Heart right ventricle (tissue), 16 donors: ENCODE data around the gene RANBP10. TPM values are rescaled to one million over a fixed set of nuclear protein-coding genes. Genes with fewer than 3 reads are reported as not detected.
"Not testable (repeated sequence)": the region's sequence is repeated elsewhere in the genome, so short reads cannot be mapped to it uniquely, and the experiment has no call there.

ENCODE experiments used
- ATAC-seq, 8 donors: fragments of 200-7000 bp; cut with Tn5 transposase; one replicate each; pipeline ENCODE4 v1.9.1; 2020; ENCODE audit warnings: mild to moderate bottlenecking in 8 of 8, moderate library complexity in 8 of 8, moderate number of reproducible peaks in 1 of 8
- DNase-seq, 2 donors: peaks; one replicate each; pipeline ENCODE4 v3.0.0-alpha.2; 2020
- H3K27ac ChIP-seq, 10 donors: fragments of 200-600 bp; sonication (generic) in 2 of 10; one replicate each; pipeline versions ENCODE4 v1.5.0 to v1.8.0; 2020 to 2022; ENCODE audit warnings: mild to moderate bottlenecking in 3 of 10
- H3K27me3 ChIP-seq, 7 donors: fragments of 200-600 bp; one replicate each; pipeline ENCODE4 v1.8.0; 2021 to 2022; ENCODE audit warnings: mild to moderate bottlenecking in 2 of 7
- H3K36me3 ChIP-seq, 9 donors: fragments of 200-600 bp; sonication (generic) in 1 of 9; one replicate each; pipeline versions ENCODE4 v1.5.0 to v1.8.0; 2020 to 2022; ENCODE audit warnings: mild to moderate bottlenecking in 2 of 9
- H3K4me1 ChIP-seq, 9 donors: fragments of 200-600 bp; sonication (generic) in 1 of 9; one replicate each; pipeline versions ENCODE4 v1.5.0 to v1.8.0; 2020 to 2022; ENCODE audit warnings: mild to moderate bottlenecking in 4 of 9
- H3K4me3 ChIP-seq, 10 donors: fragments of 200-600 bp; sonication (generic) in 2 of 10; one replicate each; pipeline versions ENCODE4 v1.5.0 to v1.8.0; 2020 to 2022; ENCODE audit warnings: mild to moderate bottlenecking in 7 of 10, moderate library complexity in 2 of 10
- H3K9me3 ChIP-seq, 11 donors: fragments of 200-600 bp in 10 of 11; sonication (generic) in 2 of 11; one replicate each; pipeline versions ENCODE4 v1.5.0 to v1.8.0; 2013 to 2022; ENCODE audit warnings: mild to moderate bottlenecking in 2 of 11, control low read depth in 1 of 11, moderate library complexity in 1 of 11
- WGBS, 2 donors: extraction: QIAGEN DNeasy Blood & Tissue Kit; methylation state at CpG; one replicate each; pipeline ENCODE4 v1.1.7; 2013; ENCODE audit warnings: inconsistent platforms in 1 of 2; 5-methylcytosine and 5-hydroxymethylcytosine counted together
- intact Hi-C, 10 donors: fragments of 100-400 bp; cut with DNase I; formaldehyde crosslinking; loops; one replicate each; pipeline versions ENCODE4 v1.11.1 to v1.14.2; 2022
- polyA plus RNA-seq, 2 donors: library from polyadenylated mRNA; stranded (reverse); fragments of 200-250 nt; gene quantifications; one replicate each; pipeline ENCODE4 v1.2.3, GENCODE V29; 2013
- total RNA-seq, 10 donors: library from RNA; stranded (reverse); fragmentation: NEBNext Ultra II Directional in 3 of 10; extraction: Animal tissue kit (Norgen Biotek cat#: 25700) in 3 of 10; gene quantifications; one replicate each; pipeline versions ENCODE4 v1.2.1 to v1.2.4, GENCODE V29; 2021 to 2023
- TF ChIP-seq, protein P1 (sequence below), 9 donors: fragments of 200-600 bp; sonication (generic) in 2 of 9; IDR thresholded peaks; one replicate each; pipeline versions ENCODE4 v1.5.0 to v1.8.0; 2021 to 2022; ENCODE audit warnings: antibody characterized with exemption in 9 of 9, mild to moderate bottlenecking in 5 of 9, moderate library complexity in 1 of 9
- donor health status: Arrhythmogenic right ventricular cardiomyopathy.
- donor health status: ischemic (EF 13 %, LVEDD 7.1; RV severe dilation, severe dysfunction).
- donor health status: healthy with polysubstance abuse.
- donor health status: DM: no; HTN: yes; CAD: no.
- donor health status: DM: no; HTN: no; CAD: no.
- donor health status: ischemic (EF 25% LVEDD 6.9; RV normal size, moderate dysfunction).
- donor health status: ischemic (EF 25% LVEDD 5.7; RV mildly dilated, moderate dysfunction).
- donor health status: healthy.
- donor health status: DM: yes; HTN: yes; CAD: no.
- donor health status: Ischemic cardiomyopathy.
- donor health status: ischemic (EF 35%, LVEDD 5.7; RV mildly dilated, moderate dysfunction).
- donor health status: nonischemic (EF 11% LVEDD 7.7; RV severe dilation, severe dysfunction).
- donor health status: DM: yes; HTN: yes; CAD: no.
- donor health status: PGD.
- donor health status: ischemic (EF 29% LVEDD 5.4; RV normal size, mild dysfunction).
- donor health status: nonischemic (EF 23%, LVEDD 6.1; RV moderate dilation, normal function).

The RANBP10 gene
- total and polyA plus RNA-seq, 12 donors: 6.4 to 21.6 (median 13.4) TPM

DNA sequence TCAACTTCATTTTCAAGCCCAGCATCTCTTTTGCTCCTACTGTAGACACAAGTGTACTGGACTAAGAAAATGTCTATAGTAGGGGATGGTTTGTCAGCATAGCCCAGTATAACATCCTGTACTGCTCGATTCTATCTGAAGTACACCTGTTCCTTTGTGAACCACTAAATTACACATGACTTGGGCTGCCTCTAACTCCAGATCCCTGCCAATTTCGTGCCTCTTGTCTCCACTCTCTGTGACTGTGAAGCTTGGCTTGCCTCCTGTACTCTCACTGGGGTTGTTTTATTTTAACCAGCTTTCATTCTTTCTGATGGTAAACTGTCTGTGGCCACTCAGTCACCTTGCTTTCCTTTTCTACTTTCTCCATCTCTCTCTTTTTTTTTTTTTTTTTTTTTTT is 111.7 kb downstream of the RANBP10 start:
- Histone ChIP-seq H3K36me3 (peaks cover 0 to 26% (median 0%) of the 10 kb centered on the region in 9 donors), H3K9me3 (peaks cover 0 to 8% (median 0%) of the 10 kb centered on the region in 11 donors), H3K27ac (no peak overlapping the region), H3K4me3 (no peak overlapping the region), H3K27me3 (no peaks in the 10 kb centered on the region), H3K4me1 (peaks cover 0 to 14% (median 0%) of the 10 kb centered on the region in 9 donors)
- intact Hi-C loops: no loop called here
- TF ChIP-seq, protein P1, sequence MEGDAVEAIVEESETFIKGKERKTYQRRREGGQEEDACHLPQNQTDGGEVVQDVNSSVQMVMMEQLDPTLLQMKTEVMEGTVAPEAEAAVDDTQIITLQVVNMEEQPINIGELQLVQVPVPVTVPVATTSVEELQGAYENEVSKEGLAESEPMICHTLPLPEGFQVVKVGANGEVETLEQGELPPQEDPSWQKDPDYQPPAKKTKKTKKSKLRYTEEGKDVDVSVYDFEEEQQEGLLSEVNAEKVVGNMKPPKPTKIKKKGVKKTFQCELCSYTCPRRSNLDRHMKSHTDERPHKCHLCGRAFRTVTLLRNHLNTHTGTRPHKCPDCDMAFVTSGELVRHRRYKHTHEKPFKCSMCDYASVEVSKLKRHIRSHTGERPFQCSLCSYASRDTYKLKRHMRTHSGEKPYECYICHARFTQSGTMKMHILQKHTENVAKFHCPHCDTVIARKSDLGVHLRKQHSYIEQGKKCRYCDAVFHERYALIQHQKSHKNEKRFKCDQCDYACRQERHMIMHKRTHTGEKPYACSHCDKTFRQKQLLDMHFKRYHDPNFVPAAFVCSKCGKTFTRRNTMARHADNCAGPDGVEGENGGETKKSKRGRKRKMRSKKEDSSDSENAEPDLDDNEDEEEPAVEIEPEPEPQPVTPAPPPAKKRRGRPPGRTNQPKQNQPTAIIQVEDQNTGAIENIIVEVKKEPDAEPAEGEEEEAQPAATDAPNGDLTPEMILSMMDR (IDR thresholded peaks at IDR 0.05): no peak
- DNase-seq (no peak), ATAC-seq (peak in 1 of 8 donors; percentile 77)
- 46 to 57% methylated on average over 2 of the region's 2 CpGs for WGBS, 2 donors

DNA sequence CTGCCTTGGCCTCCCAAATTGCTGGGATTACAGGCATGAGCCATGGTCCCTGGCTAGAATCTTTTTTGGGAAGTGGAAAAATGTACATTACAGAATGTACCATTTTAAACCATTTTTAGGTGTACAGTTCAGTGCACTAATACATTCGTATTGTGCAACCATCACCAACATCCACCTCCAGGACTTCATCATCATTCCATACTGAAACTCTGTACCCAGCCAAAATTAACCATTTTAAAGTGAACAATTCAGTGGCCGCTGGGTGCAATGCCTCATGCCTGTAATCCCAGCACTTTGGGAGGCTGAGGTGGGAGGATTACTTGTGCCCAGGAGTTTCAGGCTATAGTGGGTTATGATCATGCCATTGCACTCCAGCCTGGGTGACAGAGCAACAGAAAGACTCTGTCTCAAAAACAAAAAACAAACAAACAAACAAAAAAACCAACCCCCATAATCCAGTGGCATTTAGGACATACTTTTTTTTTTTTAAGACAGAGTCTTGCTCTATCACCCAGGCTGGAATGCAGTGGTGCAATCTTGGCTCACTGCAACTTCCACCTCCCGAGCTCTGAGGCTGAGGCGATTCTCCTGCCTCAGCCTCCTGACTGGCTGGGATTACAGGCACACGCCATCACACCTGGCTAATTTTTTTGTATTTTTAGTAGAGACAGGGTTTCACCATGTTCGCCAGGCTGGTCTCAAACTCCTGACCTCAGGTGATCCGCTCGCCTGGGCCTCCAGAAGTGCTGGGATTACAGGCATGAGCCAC is 112.7 kb downstream of the RANBP10 start:
- H3K27me3 ChIP-seq, ATAC-seq, DNase-seq, H3K27ac ChIP-seq, H3K9me3 ChIP-seq, H3K4me3 ChIP-seq, intact Hi-C loops: not testable (repeated sequence)
- 91 to 95% methylated on average over 8 of the region's 8 CpGs for WGBS, 2 donors
- Histone ChIP-seq H3K36me3 (peaks cover 0 to 16% (median 0%) of the 10 kb centered on the region in 9 donors), H3K4me1 (peaks cover 0 to 14% (median 0%) of the 10 kb centered on the region in 9 donors)

DNA sequence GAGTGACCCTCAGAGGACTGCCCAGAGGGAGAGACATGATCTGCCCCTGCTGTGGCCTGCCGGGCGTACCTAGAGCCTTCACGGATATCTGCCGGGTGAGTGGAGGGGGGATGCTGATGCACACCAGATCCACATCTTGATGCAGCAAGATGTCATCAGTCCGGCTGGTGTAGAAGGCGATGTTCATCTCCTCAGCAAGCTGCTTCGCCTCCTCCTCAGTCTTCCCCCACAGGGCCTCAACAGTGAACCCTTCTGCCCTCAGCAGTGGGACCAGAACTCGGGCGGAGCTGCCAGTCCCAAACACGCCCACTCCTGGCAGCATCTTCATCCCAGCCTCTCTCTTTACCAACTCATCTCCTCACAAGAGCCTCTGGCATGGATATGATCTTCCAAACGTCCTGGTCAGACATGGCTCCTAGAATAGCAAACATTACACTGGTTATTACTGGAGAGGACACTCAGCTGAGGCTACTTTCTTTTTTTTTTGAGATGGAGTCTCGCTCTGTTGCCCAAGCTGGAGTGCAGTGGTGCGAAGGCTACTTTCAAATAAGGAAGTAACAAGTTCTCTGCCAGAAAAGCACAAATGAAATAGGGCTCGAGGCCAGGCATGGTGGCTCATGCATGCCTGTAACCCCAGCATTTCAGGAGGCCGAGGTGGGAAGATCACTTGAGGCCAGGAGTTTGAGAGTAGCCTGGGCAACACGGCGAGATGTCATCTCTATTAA is 120.8 kb downstream of the RANBP10 start:
- DNase-seq (no peak), ATAC-seq (peak in 2 of 8 donors; percentile 15 to 30)
- H3K4me1 ChIP-seq: peaks cover 0 to 23% (median 16%) of the 10 kb centered on the region in 9 donors
- TF ChIP-seq, protein P1 (IDR thresholded peaks at IDR 0.05): no peak
- intact Hi-C loops: no loop called here
- peak overlapping the region; percentile 3 to 79 (median 67) for H3K27ac ChIP-seq
- no peaks in the 10 kb centered on the region for H3K9me3 ChIP-seq
- WGBS, 2 donors: 85 to 86% methylated on average over 17 of the region's 17 CpGs
- no peak overlapping the region for H3K4me3 ChIP-seq
- peaks cover 0 to 47% (median 7%) of the 10 kb centered on the region in 9 donors for H3K36me3 ChIP-seq
- no peaks in the 10 kb centered on the region for H3K27me3 ChIP-seq

DNA sequence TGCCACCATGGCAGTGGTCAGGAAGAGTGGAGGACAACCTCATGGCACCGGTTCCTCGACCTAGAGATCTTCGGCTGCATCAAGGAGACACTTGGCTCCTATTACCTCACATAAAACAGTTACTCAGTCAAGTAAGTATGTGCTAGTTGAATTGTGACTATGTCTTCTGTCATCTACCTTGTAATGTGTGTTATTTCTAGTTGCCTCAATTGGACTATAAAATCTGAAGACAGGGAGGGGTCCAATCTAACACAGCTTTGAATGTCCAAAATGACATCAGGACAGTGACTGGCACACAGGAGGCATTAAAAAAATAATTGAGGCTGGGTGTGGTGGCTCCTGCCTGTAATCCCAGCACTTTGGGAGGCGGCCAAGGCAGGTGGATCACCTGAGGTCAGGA is 122.6 kb downstream of the RANBP10 start:
- DNase-seq (no peak), ATAC-seq (no peak)
- Histone ChIP-seq H3K36me3 (peaks cover 0 to 53% (median 7%) of the 10 kb centered on the region in 9 donors), H3K27me3 (no peaks in the 10 kb centered on the region), H3K4me1 (peaks cover 0 to 23% (median 16%) of the 10 kb centered on the region in 9 donors), H3K27ac (peak overlapping the region in 2 of 10 donors; percentile 44 to 79), H3K9me3 (no peaks in the 10 kb centered on the region), H3K4me3 (no peak overlapping the region)
- intact Hi-C loops: loop anchor here in 1 of 10 donors (5.0 kb wide), 1 partner anchor 34 kb away; the partner anchor contains the start of gene GFOD2
- TF ChIP-seq, protein P1 (IDR thresholded peaks at IDR 0.05): no peak
- 98 to 99% methylated on average over 4 of the region's 4 CpGs for WGBS, 2 donors
